SH-SY5Y (cell line): ENCODE results near the gene ZNF618.

Experiments
- GATA2 ChIP-seq: IDR thresholded peaks from 2 replicates; pipeline ENCODE4 v1.6.1; 2011; ENCODE audit warnings: mild to moderate bottlenecking, low read depth, low read length
- GATA3 ChIP-seq: IDR thresholded peaks from 2 replicates; pipeline ENCODE4 v1.6.1; 2011; ENCODE audit warnings: low read depth, mild to moderate bottlenecking, low read length, moderate library complexity

DNA sequence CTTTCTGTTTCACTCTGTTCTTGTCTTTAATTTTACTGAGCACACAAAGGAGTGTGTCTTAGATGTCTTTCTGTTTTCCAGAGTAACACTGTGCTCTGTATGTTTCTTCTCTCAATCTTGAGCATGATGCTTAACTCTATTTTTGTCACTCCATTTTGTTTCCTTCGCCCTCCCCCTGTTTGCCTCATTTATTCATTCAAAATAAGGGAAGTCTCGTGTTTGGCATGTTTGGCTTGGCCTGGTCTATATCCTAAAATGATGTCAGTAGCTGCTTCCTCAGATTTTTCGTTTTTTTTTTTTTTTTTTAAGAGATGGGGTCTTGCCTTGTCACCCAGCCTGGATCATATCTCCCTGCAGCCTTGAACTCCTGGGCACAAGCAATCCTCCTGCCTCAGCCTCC lies 22.0 kb downstream of the ZNF618 start:
- TF ChIP-seq GATA2 (no peak), GATA3 (no peak)
